GM21381 (cell line): ENCODE data around the gene METTL26.

Experiments used
- ATAC-seq: cut with Tn5 transposase; IDR thresholded peaks from one replicate; pipeline ENCODE4 v1.9.1; 2021; ENCODE audit warnings: mild to moderate bottlenecking, moderate library complexity; ENCODE audit not compliant: unreplicated experiment

METTL26 gene

GRCh38 chr16:627454-628239, 8.5 kb downstream of the METTL26 start:
- ATAC-seq = no peak

DNA sequence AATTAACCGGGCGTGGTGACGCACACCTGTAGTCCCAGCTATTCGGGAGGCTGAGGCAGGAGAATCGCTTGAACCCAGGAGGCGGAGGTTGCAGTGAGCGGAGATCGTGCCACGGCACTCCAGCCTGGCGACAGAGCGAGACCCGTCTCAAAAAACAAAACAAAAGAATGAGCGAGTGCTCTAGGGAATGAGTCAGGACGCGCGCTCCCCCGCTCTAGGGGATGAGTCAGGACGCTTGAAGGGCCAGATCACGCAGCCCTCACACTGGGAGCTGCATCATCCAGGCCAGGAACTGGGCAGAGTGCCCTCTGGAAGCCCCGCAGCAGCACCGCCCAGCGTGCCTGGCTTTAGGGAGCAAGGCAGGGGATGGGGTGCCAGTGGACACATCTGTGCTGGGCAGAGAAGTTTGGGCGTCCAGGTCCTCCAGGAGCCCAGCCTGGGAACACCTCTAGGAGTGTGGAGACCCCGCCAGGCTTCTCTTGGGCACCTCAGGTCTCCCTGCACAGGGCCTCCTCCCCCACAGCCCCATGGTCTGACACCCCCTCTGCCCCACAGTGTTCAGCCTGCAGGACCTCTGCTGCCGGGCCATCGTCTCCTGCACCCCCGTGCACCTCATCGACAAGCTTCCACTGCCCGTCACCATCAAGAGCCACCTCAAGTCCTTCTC, 9.2 kb downstream of the METTL26 start:
- no peak for ATAC-seq

GRCh38 chr16:625977-626765, 9.9 kb downstream of the METTL26 start:
- no peak for ATAC-seq

DNA sequence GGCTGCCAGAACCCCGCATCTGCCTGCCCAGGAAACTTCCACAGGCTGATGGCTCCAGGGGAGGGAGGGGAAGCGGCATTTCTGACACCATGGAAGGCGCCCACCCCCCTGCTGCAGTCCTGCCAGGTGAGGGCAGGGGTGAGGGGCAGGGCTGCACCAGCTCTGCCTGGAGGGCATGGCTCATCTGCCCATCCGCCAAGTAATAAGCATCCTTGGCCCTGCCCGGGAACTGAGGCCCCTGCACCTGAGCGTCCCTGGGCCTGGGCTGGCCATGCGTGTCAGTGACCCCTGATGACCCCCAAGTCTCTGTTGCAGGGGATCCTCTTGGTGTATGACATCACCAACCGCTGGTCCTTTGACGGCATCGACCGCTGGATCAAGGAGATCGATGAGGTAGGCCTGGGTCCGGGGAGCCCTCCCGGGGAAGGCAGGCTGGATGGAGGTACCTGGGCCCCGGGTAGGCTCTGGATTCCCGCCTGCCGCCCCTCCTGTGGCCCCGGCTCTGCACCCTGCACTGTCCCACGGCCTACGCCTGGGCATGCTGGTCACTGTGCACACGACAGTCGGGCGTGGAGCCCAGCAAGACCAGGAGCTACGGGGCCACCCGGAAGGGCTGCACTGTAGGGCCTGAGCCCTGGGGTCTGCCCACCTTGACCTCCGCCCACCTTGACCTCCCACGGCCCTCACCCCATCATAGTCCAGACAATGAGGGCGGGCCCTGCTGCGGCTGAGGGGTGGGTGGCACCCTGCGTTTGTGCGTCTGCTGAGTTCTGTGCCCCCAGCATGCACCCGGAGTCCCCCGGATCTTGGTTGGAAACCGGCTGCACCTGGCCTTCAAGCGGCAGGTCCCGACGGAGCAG, 10.8 kb downstream of the METTL26 start:
- ATAC-seq = no peak

- no peak for ATAC-seq
Observed at GRCh38 chr16:624526-625070, 11.5 kb downstream of the METTL26 start.

DNA sequence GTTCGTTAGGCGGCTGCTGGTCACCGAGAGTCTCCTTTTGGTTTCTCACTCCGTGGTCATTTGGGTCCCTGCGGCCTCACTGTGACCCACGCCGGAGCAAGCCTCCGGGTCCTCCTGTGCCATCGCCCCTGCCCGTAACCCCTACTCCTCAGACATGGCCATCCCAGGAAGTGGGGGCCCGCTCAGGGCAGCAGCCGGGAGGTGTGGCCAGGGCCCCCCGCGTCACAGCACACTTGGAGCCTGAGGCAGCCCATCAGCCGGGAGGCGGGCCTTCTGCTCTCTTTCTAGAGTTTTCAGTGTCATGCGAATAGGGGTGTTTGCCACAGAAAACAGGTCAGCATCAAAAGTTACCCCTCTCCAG, 13.2 kb downstream of the METTL26 start:
- ATAC-seq = no peak

GRCh38 chr16:621526-622105, 14.5 kb downstream of the METTL26 start:
- ATAC-seq = no peak

DNA sequence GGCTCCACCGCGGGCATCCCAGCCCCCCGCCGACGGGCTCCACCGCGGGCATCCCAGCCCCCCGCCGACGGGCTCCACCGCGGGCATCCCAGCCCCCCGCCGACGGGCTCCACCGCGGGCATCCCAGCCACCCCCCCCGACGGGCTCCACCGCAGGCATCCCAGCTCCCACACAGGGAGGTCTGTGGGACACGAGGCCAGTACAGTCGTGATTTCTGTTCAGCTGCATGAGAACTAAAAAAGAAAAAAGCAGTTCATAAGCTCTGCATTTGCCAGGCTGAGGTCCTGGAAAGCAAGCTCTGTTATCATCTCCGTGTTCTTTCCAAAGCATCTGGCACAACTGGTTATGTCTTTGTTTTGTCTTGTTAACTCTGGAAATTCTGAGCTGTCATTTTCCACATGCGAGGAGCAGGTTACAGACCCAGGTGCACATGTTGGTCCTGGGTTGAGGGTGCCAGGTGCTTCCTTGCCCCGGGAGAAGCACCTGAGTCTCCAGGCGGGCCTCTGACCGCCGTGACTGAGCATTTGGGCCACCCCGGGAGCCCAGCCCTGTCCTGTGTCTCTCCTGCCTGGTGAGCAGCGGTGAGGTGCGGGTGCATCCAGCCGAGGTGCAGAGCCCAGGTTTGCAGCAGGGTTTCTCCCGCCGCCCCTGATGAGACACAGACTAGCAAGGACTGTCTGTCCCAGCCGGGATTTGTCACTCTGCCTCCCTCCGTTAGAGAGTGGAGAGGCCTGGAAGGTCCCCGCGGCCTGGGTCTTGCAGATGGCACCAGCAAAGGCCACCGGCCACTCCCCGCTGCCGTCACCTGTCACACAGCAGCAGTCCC, 15.2 kb downstream of the METTL26 start:
- no peak for ATAC-seq

DNA sequence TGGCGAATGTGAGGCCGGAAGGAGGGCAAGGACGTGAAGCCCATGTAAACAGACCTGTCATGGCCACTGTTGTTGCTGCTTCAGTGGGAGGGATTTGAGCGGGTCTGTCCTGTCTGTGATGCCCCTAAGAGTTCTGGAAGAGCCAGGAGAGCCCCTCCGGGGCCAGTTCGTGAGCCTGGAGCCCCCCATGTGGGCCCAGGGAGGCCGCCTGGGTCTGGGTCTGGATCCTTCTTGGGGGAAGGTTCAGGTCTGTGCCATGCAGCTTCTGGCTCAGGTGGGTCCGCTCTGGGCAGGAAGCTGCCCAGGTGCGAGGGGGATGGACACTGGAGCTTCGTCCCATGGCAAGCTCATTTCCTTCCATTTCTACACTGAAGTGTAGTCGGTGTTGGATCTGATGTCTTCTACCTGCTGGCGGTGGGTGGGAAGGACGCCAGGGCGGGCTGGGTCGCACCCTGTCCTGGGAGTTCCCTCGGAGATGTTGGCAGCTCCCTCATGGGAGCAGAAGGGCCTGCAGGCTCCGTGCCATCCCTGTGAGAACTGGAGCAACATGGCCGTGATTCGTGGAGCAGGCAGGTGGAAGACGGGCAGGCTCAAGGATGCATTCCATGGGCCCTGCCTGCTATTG, 16.5 kb downstream of the METTL26 start:
- ATAC-seq = no peak

DNA sequence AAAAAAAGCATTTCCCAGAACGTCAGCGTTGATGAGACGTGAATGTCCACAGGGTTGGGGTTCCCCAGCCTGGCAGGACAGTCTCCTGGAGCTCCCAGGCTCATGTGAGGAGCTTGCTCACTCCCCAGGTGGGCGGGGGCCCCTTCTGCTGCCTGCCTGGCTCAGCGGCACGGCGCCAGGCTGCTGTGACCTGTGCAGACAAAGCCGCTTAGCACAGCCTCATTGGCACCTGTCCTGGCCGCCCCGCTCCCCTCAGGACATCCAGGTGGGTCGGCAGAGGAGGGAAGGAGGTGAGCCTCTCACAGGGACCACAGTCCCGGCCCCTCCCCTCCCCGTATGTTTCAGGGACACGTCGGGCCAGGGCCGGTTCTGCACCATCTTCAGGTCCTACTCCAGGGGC, 18.2 kb downstream of the METTL26 start:
- ATAC-seq = no peak

DNA sequence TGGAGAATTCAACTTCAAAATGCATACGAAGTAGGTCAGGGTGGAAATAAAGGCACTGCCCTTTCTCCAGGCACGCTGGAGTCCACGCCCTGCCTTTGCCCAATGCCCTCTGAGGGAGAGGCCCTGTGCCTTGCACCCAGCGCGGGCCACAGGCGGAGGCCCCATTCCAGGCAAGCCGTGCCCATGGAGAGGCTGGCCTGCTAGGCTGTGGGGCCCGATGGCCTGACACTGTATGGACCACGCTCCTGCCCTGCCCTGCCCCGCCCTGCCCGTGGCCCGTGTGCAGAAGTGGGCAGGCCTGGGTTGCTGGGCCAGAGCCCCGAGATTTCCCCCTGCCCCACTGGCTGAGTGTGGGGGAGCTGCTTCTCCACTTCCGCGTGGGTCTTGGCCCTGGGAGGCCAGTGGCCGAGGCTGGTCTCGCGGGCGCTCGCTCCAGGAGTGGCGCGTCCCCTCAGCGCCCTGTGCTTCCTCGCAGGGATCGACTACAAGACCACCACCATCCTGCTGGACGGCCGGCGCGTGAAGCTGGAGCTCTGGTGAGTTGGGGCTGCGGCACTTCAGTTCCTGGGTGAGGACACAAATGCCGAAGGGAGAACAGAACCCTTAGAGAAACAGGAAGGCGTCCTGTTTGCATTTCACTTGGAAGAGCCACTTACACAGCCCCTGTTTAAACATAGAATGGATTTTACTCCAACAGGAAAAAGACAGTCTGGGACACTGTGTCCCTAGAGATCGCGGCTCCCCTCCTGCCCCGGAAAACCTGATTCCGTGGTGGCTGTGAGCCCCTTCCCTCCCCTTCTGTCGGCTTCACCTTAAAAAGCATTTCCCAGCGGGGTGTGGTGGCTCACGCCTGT, 19.1 kb downstream of the METTL26 start:
- no peak for ATAC-seq

GRCh38 chr16:615122-615521, 21.0 kb downstream of the METTL26 start:
- ATAC-seq = no peak

- ATAC-seq = no peak
Observed at GRCh38 chr16:610513-611381, 25.4 kb downstream of the METTL26 start.

DNA sequence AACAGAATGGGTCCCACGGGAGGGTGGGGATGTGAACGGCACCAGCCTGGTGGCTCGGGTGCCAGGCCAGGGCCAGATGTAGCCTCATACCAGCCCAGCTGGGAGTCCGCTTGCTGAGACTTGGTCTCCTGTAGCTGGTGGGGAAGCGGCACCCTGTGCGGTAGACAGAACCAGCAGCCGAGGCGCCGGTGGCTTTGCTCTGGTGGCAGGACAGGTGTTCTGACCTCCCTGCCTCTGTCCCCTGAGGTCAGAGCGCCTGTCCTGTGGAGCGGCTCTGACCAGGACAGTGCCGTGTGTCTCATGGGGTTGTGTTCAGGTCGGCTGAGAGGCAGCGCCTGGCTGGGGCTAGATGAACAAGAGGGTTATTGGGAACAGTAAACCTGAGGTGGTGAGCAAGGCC, 26.1 kb downstream of the METTL26 start:
- no peak for ATAC-seq

GRCh38 chr16:609316-609715, 26.8 kb downstream of the METTL26 start:
- no peak for ATAC-seq

DNA sequence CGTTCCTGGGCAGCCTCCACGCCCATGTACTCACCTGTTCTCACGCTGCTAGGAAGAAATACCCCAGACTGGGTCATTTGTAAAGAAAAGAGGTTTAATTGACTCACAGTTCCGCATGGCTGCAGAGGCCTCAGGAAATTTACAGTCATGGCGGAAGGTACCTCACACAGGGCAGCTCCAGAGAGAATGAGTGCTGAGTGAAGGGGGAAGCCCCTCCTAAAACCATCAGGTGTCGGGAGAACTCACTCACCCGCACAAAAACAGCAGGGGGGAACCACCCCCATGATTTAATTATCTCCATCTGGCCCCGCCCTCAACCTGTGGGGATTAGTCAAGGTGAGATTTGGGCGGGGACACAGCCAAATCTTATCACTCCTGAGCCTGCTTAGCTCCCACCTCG, 28.1 kb downstream of the METTL26 start:
- ATAC-seq = no peak

- ATAC-seq = no peak
Observed at GRCh38 chr16:606656-607307, 29.3 kb downstream of the METTL26 start.
